HUES64 (cell line): ENCODE data around the gene LRRC72.

Experiments
- H3K27ac ChIP-seq: 2 replicates; pipeline ENCODE4 v1.7.0; 2013; ENCODE audit warnings: low read depth, low read length, inconsistent platforms
- H3K27me3 ChIP-seq: 2 replicates; pipeline ENCODE4 v1.6.1; 2013; ENCODE audit warnings: mild to moderate bottlenecking, low read length; ENCODE audit not compliant: insufficient read depth
- H3K36me3 ChIP-seq: 2 replicates; pipeline ENCODE4 v1.6.1; 2013; ENCODE audit warnings: mild to moderate bottlenecking, low read length; ENCODE audit not compliant: insufficient read depth
- H3K4me1 ChIP-seq: 2 replicates; pipeline ENCODE4 v1.6.1; 2013; ENCODE audit warnings: mild to moderate bottlenecking, low read length, moderate library complexity; ENCODE audit not compliant: insufficient read depth
- H3K4me3 ChIP-seq: 2 replicates; pipeline ENCODE4 v1.5.1; 2013; ENCODE audit warnings: mild to moderate bottlenecking, low read length, moderate library complexity
- H3K9ac ChIP-seq: 2 replicates; pipeline ENCODE4 v1.6.1; 2013; ENCODE audit warnings: mild to moderate bottlenecking, low read depth, low read length
- H3K9me3 ChIP-seq: 2 replicates; pipeline ENCODE4 v1.6.1; 2013; ENCODE audit warnings: low read depth, low read length; ENCODE audit not compliant: insufficient read depth
- WGBS: fragments of 150-250, 120-280 bp; methylation state at CpG from one replicate; pipeline ENCODE4 v1.1.7; 2013; ENCODE audit warnings: missing lambda C conversion rate; 5-methylcytosine and 5-hydroxymethylcytosine counted together

The LRRC72 gene

DNA sequence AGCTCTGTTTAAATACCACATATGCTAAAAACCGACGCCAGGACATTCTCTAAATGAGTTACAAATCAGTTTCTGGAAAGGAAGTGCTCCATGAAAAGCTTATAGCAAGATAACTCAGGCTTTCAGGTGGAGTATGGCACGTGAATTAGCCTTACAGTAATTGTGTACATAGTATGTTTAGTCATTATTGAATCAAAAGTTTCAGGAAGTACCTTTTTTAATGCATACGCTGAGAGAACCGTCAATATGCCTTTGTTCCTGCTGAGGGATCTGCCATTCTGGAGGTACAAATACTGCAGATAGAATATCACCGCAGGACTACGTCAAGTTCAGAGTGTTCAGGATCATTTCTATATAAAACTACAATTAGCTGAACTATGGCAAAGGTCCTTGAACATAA is 73.2 kb downstream of the LRRC72 start:
- peaks cover 8% of the 10 kb centered on the region for H3K4me1 ChIP-seq
- no peak overlapping the region for H3K9ac ChIP-seq
- H3K27ac ChIP-seq, result no peak overlapping the region
- no peaks in the 10 kb centered on the region for H3K9me3 ChIP-seq
- H3K27me3 ChIP-seq, result no peaks in the 10 kb centered on the region
- peaks cover 30% of the 10 kb centered on the region for H3K36me3 ChIP-seq
- 93% methylated on average over 7 of the region's 7 CpGs for WGBS
- H3K4me3 ChIP-seq, result no peak overlapping the region

DNA sequence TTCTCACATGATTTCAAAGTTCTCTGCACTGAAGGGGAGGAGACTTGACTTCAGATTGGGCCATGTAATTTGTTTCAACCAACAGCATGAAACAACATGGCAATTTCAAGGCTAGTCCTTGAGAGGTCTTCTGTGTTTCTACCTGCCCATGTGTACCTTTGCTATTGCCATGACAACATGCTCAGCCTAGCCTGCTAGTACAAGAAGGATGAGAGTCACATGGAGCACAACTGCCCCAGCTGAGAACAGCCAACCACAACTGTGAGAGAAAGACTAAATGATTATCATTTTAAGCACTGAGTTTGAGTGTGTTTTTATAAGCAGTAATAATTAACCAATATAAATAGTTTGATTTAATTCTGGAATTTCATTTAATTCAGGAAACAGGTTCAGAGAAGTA is 77.0 kb downstream of the LRRC72 start:
- Histone ChIP-seq H3K4me3 (no peak overlapping the region), H3K36me3 (peaks cover 33% of the 10 kb centered on the region), H3K9me3 (no peaks in the 10 kb centered on the region), H3K9ac (no peak overlapping the region), H3K27ac (no peak overlapping the region), H3K4me1 (no peaks in the 10 kb centered on the region), H3K27me3 (no peaks in the 10 kb centered on the region)

DNA sequence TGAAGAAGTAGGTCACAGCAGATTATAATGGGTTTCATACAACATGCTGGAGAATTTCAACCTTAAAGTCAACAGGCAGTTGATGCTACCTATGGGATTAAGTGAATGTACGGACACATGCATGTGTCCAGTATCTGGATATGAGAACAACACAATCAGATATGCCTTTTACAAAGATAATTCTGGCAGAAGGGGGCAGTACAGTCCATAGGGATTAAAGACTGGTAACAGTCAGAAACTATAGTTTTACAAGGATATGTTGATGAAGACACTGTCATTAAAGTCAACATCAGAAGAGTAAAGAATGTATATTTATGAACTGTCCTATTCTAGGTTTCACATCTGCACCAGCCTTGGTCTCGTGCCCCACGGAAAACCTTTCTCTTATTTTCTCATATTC is 77.4 kb downstream of the LRRC72 start:
- peaks cover 34% of the 10 kb centered on the region for H3K36me3 ChIP-seq
- H3K27me3 ChIP-seq, result no peaks in the 10 kb centered on the region
- H3K27ac ChIP-seq, result no peak overlapping the region
- H3K4me1 ChIP-seq, result no peaks in the 10 kb centered on the region
- H3K9me3 ChIP-seq, result no peaks in the 10 kb centered on the region
- 100% methylated on average over 3 of the region's 3 CpGs for WGBS
- H3K4me3 ChIP-seq, result no peak overlapping the region
- H3K9ac ChIP-seq, result no peak overlapping the region

DNA sequence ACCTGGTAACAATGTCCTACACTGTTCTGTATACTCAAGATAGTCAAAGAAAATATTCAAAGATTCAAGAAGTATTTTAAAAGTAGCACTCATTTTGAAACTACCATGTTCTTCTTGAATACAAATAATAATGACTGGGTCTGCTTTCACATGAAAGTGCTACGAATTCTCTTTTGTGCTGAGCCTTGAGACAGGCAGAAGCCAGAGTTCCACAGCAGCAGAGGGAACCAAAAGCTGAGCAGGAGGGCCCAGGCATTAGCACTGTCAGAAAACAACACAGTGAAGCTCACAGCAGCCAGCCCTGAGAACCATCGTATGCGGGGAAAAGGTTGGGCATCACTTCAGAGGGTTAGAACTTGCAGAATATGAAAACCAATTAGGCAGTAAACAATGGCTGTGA is 80.1 kb downstream of the LRRC72 start:
- H3K4me3 ChIP-seq, result no peak overlapping the region
- H3K27ac ChIP-seq, result no peak overlapping the region
- no peaks in the 10 kb centered on the region for H3K27me3 ChIP-seq
- no peaks in the 10 kb centered on the region for H3K9me3 ChIP-seq
- peaks cover 33% of the 10 kb centered on the region for H3K36me3 ChIP-seq
- H3K4me1 ChIP-seq, result no peaks in the 10 kb centered on the region
- no peak overlapping the region for H3K9ac ChIP-seq
- 94% methylated on average over 3 of the region's 3 CpGs for WGBS

DNA sequence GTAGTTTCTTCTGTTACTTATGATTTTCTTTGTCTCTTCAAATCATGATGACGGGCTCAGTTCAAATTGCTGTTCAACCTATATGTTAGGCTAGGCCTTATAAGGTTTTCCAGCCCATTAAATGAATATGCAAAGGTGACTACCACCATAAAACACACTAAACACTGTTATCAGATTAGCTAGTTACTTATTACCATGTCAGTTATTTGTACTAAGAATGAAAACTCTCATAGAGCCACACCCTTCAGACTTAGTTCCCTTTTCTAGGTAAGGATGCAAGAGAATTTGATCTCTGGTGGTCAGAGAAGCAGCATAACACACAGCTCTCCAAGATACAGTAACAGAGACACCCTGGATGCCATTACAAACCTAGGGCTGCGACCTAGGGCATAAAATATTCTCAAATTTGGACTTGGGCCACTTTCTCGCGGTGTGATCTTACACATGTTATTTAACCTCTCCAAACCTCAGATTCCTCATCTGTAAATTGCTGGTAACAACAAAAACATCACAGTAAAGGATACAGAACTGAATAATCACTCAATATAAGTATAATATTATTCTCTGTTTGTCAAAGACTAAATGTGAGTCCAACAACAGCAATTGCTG is 83.3 kb downstream of the LRRC72 start:
- Histone ChIP-seq H3K27ac (no peak overlapping the region), H3K36me3 (peaks cover 20% of the 10 kb centered on the region; the same call in 1 of the 2 replicates)
- 99% methylated on average over 4 of the region's 4 CpGs for WGBS

DNA sequence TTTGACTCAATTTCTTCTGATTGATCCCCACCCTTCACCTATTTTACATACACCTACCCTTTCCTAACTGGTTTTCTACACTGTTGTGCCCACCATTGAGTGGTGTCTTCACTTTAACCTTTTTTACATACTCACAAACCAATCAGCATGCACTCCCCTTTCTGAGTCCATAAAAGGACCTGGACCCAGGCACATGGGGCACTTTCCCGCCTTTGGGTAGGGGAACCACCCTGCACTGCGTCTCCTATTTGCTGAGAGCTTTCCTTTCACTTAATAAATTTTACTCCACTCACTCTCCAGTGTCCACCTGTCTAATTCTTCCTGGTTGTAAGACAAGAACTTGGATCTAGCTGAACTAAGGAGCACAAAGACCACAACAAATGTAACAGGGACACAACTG is 85.1 kb downstream of the LRRC72 start:
- Histone ChIP-seq H3K4me3 (no peak overlapping the region), H3K9ac (no peak overlapping the region), H3K36me3 (peaks cover 20% of the 10 kb centered on the region; the same call in 1 of the 2 replicates), H3K27me3 (no peaks in the 10 kb centered on the region), H3K4me1 (no peaks in the 10 kb centered on the region; the same call in 1 of the 2 replicates), H3K27ac (no peak overlapping the region), H3K9me3 (no peaks in the 10 kb centered on the region)
- WGBS, result 95% methylated on average over 2 of the region's 2 CpGs

More for the DNA sequence above, 83.3 kb downstream of the LRRC72 start:
- Histone ChIP-seq H3K27me3 (no peaks in the 10 kb centered on the region), H3K9ac (no peak overlapping the region), H3K4me3 (no peak overlapping the region), H3K9me3 (no peaks in the 10 kb centered on the region), H3K4me1 (no peaks in the 10 kb centered on the region)

DNA sequence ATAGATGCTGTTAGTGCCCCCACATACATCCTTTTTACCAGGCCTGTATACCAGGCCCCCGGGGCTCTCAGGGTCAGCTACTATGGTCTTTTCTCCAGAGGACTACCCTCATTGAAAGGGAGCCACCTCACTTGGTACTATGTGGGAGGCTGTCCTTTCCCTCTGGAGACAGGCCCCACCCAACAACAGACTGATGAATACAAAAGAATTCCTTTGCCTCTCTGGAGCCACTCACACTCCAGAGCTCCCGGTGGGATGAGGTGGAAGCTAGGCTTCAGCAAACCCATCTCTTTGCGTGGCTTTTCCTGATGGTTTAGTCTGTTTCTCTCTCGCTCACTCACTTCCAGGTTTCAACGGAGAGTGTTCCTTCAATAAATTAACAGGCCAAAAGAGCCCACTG is 88.6 kb downstream of the LRRC72 start:
- Histone ChIP-seq H3K9ac (no peak overlapping the region), H3K27me3 (no peaks in the 10 kb centered on the region), H3K36me3 (peaks cover 15% of the 10 kb centered on the region; the same call in 1 of the 2 replicates), H3K27ac (no peak overlapping the region), H3K4me1 (peaks cover 3% of the 10 kb centered on the region; the same call in 1 of the 2 replicates), H3K9me3 (no peaks in the 10 kb centered on the region), H3K4me3 (no peak overlapping the region)
- 78% methylated on average over 5 of the region's 5 CpGs for WGBS

DNA sequence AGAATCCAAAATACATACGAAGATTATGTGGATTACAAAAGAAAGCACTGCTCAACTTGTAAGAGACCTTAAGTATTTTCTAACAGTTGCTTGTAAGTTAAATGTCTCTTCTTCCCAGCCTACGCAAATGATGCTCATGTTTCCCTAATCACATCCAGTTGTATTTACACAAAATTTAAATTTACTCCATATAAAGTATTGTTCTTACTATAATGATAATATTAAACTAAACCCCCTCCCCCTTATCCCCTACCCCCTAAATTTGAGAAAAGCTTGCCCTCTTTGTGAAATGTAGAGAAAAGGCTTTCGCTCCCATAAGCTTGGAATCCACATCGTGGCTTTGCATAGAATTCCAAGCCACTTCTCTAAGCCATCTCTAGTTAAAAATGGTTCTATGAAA is 89.5 kb downstream of the LRRC72 start:
- Histone ChIP-seq H3K9ac (no peak overlapping the region), H3K4me3 (no peak overlapping the region), H3K4me1 (peaks cover 4% of the 10 kb centered on the region; the same call in 1 of the 2 replicates), H3K27me3 (no peaks in the 10 kb centered on the region), H3K9me3 (no peaks in the 10 kb centered on the region), H3K36me3 (peaks cover 20% of the 10 kb centered on the region; the same call in 1 of the 2 replicates), H3K27ac (no peak overlapping the region)
- 88% methylated on average over 2 of the region's 4 CpGs for WGBS

DNA sequence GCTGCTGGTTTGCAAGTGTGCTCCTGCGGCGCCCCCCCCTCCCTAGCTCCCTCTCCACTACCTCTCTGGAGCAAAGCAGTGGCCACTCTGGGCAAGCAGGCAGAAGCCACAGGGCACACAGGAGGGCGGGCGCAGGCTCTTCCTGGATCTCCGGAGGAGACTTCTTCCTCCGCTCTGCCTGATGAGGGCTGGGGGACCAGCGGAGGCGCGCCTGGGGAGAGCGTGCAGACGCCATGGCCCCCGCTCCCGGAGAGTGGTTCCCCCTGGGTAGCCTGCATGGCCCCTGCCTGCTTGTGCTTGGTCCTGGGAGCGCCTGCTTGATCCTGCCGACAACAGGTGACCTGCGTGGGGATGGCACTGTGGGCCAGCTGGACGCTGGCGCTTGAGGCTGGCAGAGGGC is 89.9 kb downstream of the LRRC72 start:
- Histone ChIP-seq H3K4me1 (peaks cover 4% of the 10 kb centered on the region; the same call in 1 of the 2 replicates), H3K9ac (no peak overlapping the region), H3K4me3 (no peak overlapping the region), H3K27ac (0 out of 2 replicates have a peak overlapping the region, but pooled peaks have one; percentile 23), H3K9me3 (no peaks in the 10 kb centered on the region), H3K36me3 (peaks cover 24% of the 10 kb centered on the region; the same call in 1 of the 2 replicates), H3K27me3 (no peaks in the 10 kb centered on the region)
- 85% methylated on average over 17 of the region's 18 CpGs for WGBS

DNA sequence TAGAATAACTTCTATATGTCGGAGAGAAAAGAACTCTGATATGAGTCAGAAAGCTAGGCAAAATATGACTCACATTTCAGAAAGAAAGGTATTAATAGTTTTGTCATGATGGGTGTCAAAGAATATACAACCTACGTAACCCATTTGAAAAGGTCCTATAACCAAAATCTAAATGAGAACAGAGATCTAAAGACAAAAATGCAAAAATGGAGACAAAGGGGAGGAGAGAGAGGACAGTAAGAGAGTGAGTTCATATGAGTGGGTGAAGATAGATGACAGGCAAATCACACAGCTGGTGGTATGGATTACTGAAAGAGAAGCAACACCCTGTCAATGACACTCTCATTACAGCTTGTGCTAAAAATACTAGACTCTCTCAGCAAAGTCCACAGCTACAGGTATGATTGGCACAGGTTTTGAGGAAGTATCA is 93.4 kb downstream of the LRRC72 start:
- H3K27me3 ChIP-seq, result no peaks in the 10 kb centered on the region
- H3K36me3 ChIP-seq, result peaks cover 38% of the 10 kb centered on the region
- no peak overlapping the region for H3K4me3 ChIP-seq
- no peak overlapping the region for H3K9ac ChIP-seq
- peaks cover 4% of the 10 kb centered on the region; the same call in 1 of the 2 replicates for H3K4me1 ChIP-seq
- 100% methylated on average over 1 of the region's 2 CpGs for WGBS
- H3K27ac ChIP-seq, result no peak overlapping the region
- H3K9me3 ChIP-seq, result no peaks in the 10 kb centered on the region

DNA sequence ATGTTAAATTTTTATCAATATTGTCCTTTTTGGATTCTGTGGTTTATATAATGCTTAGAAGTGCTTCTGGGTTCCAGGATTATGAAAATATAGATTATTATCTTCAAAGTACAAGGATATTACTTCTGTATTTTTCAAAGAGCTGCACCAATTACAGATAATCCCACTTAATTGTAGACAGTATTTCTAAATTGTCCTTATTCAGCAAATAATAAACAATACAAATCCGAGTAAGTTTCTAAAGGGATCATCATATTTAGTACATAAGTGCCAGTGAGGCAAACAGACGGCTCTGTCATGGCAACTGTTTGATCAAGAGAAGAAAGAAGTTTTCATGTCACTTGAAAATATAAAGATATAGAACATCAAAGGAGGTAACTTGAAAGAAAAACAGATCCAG is 99.8 kb downstream of the LRRC72 start:
- Histone ChIP-seq H3K4me1 (peaks cover 5% of the 10 kb centered on the region), H3K9me3 (no peaks in the 10 kb centered on the region), H3K27me3 (no peaks in the 10 kb centered on the region), H3K36me3 (peaks cover 30% of the 10 kb centered on the region), H3K4me3 (no peak overlapping the region), H3K9ac (no peak overlapping the region), H3K27ac (no peak overlapping the region)
- WGBS, result 60% methylated on average over 2 of the region's 2 CpGs

DNA sequence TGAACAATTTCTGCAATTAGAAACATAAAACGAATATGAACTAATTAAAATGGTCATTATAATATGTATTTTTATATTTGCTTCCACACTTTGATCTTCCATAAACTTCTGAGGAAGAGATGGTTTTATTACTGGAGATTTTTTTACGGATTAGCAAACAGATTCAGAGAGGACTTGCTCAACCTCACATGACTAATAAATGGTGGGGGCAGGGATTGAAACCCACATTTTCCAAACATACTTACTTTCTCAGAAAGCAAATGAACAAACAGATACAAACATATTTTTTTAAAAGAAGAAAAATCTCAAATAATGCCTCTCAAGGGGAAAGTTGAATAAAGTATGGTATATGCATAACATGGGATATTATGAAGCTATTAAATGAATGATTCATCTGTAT is 100.6 kb downstream of the LRRC72 start:
- Histone ChIP-seq H3K4me3 (no peak overlapping the region), H3K36me3 (peaks cover 27% of the 10 kb centered on the region), H3K27me3 (no peaks in the 10 kb centered on the region), H3K4me1 (peaks cover 5% of the 10 kb centered on the region), H3K9ac (no peak overlapping the region), H3K27ac (no peak overlapping the region), H3K9me3 (no peaks in the 10 kb centered on the region)
- no CpG with 5 or more reads among the region's 2 CpGs for WGBS
